Keratinocyte (primary cell): Measurements from ENCODE around the gene DHCR7. TPM values are rescaled to one million over a fixed set of nuclear protein-coding genes. Genes with fewer than 3 reads are reported as not detected.

Experiments
- DNase-seq: peaks from one replicate; pipeline ENCODE4 v3.0.0-alpha.2; 2011; ENCODE audit warnings: low read depth, missing footprints, low spot score
- FAIRE-seq: peaks from 2 replicates; lab custom pipeline; 2011; peaks lifted over from hg19 to GRCh38; lab: Jason Lieb, UNC
- H2AFZ ChIP-seq: 2 replicates; pipeline ENCODE4 v1.6.0; 2012; ENCODE audit warnings: low read length, control low read depth, inconsistent platforms; ENCODE audit not compliant: control insufficient read depth
- H3K27ac ChIP-seq: 2 replicates; pipeline ENCODE4 v1.5.1; 2011; ENCODE audit warnings: low read length; ENCODE audit not compliant: control insufficient read depth, insufficient read depth
- H3K27me3 ChIP-seq: 3 replicates; pipeline ENCODE4 v1.6.0; 2011; ENCODE audit warnings: low read length; ENCODE audit not compliant: control insufficient read depth, insufficient read depth; ENCODE audit errors: extremely low read depth
- H3K36me3 ChIP-seq, 2 experiments: 2 replicates in 1 of 2; 3 replicates in 1 of 2; pipeline ENCODE4 v1.5.1; 2011; ENCODE audit warnings: low read length in 2 of 2, mild to moderate bottlenecking in 1 of 2; ENCODE audit not compliant: control insufficient read depth in 2 of 2, insufficient read depth in 2 of 2; ENCODE audit errors: extremely low read depth in 1 of 2
- H3K4me1 ChIP-seq: 3 replicates; pipeline ENCODE4 v1.5.1; 2011; ENCODE audit warnings: low read length; ENCODE audit not compliant: control insufficient read depth, insufficient read depth; ENCODE audit errors: extremely low read depth
- H3K4me2 ChIP-seq: 3 replicates; pipeline ENCODE4 v1.6.0; 2011; ENCODE audit warnings: low read depth, low read length; ENCODE audit not compliant: control insufficient read depth, insufficient read depth; ENCODE audit errors: extremely low read depth
- H3K4me3 ChIP-seq, 3 experiments: fragments of 200-600 bp in 1 of 3; sonication (generic) in 1 of 3; 2 replicates in 2 of 3; 3 replicates in 1 of 3; pipeline ENCODE4 v1.5.1; 2011 to 2016; ENCODE audit warnings: low read length in 3 of 3, mild to moderate bottlenecking in 3 of 3, control low read depth in 2 of 3, inconsistent platforms in 1 of 3, low read depth in 1 of 3, mixed read lengths in 1 of 3, mixed run types in 1 of 3, moderate library complexity in 1 of 3; ENCODE audit not compliant: control insufficient read depth in 2 of 3, insufficient read depth in 2 of 3; ENCODE audit errors: extremely low read depth in 1 of 3
- H3K79me2 ChIP-seq: 2 replicates; pipeline ENCODE4 v1.6.0; 2012; ENCODE audit warnings: low read length; ENCODE audit not compliant: control insufficient read depth, insufficient read depth
- H3K9ac ChIP-seq: 3 replicates; pipeline ENCODE4 v1.6.0; 2011; ENCODE audit warnings: low read length; ENCODE audit not compliant: control insufficient read depth, insufficient read depth; ENCODE audit errors: extremely low read depth
- H3K9me1 ChIP-seq: 3 replicates; pipeline ENCODE4 v1.6.0; 2011; ENCODE audit warnings: low read length; ENCODE audit not compliant: control insufficient read depth, insufficient read depth; ENCODE audit errors: extremely low read depth
- H3K9me3 ChIP-seq: 2 replicates; pipeline ENCODE4 v1.5.1; 2012; ENCODE audit warnings: low read depth, low read length; ENCODE audit not compliant: control insufficient read depth
- H4K20me1 ChIP-seq: 3 replicates; pipeline ENCODE4 v1.6.0; 2011; ENCODE audit warnings: low read length; ENCODE audit not compliant: control insufficient read depth, insufficient read depth; ENCODE audit errors: extremely low read depth
- EZH2 ChIP-seq: IDR thresholded peaks from one replicate; pipeline ENCODE4 v1.6.1; 2012; ENCODE audit warnings: inconsistent platforms, mild to moderate bottlenecking, low read length, moderate library complexity
- dilution Hi-C: fragments of 300-500 bp; cut with MboI; formaldehyde crosslinking; loops from one replicate; pipeline ENCODE4 v1.7.0; 2020; ENCODE audit warnings: low sequenced_read_pairs; ENCODE audit not compliant: extremely low pct_ligation_motif_present
- polyA plus RNA-seq, 5 experiments: library from polyadenylated mRNA; depleted of rRNA in 3 of 5; stranded (reverse) in 3 of 5; stranded (forward) in 1 of 5; unstranded in 1 of 5; fragments of >200 nt; gene quantifications; 1 replicate in 1 of 5; 2 replicates in 3 of 5; 3 replicates in 1 of 5; pipeline versions ENCODE4 v1.2.1 to v1.2.3, GENCODE V29; 2011 to 2012; ENCODE audit warnings: missing spikeins in 2 of 5, low read depth in 1 of 5, low replicate concordance in 1 of 5
- TF ChIP-seq, protein P1 (sequence below), 3 experiments: IDR thresholded peaks in 1 of 3; conservative IDR thresholded peaks in 1 of 3; optimal IDR thresholded peaks in 1 of 3; 2 replicates in 2 of 3; 3 replicates in 1 of 3; pipeline versions ENCODE3 to v1.5.1; 2011; ENCODE audit warnings: low read length in 3 of 3, mild to moderate bottlenecking in 3 of 3, moderate library complexity in 2 of 3, control low read depth in 1 of 3, inconsistent platforms in 1 of 3; ENCODE audit not compliant: insufficient read depth in 2 of 3; ENCODE audit errors: extremely low read depth in 1 of 3

DHCR7 gene
- polyA plus RNA-seq, 1 donor (not counting 4 experiments of a cell fraction or from before 2014, with no cell fraction given), result 143 TPM

DNA sequence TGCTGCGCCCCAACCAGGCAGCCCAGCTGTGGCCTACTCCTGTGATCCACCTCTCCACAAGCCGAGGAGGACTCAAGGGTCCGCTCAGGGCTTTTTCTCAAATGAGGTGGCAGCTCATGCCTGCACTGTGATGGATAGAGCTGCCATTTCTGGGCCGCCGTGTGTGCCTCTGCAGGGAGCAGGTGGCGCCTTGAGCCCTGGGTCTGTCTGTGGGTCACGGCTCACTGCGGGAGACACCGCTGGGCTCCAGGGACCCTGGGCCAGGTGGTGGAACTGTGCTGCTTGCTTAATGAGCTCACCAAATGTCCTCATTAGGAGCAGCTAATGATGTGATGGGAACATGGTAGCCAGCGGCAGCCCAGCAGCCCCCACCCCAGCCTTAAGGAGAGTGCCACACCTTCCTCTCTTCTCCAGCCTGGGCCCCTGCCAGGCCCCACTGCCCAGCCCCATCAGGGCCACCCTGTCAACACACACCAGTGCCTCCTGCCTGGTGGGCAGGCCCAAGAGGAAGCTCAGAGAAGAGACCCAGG, 50.8 kb downstream of the DHCR7 start:
- Histone ChIP-seq H3K4me2 (no peak overlapping the region), H3K79me2 (no peaks in the 10 kb centered on the region), H4K20me1 (no peaks in the 10 kb centered on the region), H2AFZ (no peak overlapping the region), H3K9me1 (no peaks in the 10 kb centered on the region), H3K4me1 (no peaks in the 10 kb centered on the region), H3K27ac (no peak overlapping the region), H3K27me3 (peaks cover 13% of the 10 kb centered on the region), H3K9ac (no peak overlapping the region), H3K9me3 (no peaks in the 10 kb centered on the region), H3K36me3 (no peaks in the 10 kb centered on the region), H3K4me3 (no peak overlapping the region)
- TF ChIP-seq, protein P1, sequence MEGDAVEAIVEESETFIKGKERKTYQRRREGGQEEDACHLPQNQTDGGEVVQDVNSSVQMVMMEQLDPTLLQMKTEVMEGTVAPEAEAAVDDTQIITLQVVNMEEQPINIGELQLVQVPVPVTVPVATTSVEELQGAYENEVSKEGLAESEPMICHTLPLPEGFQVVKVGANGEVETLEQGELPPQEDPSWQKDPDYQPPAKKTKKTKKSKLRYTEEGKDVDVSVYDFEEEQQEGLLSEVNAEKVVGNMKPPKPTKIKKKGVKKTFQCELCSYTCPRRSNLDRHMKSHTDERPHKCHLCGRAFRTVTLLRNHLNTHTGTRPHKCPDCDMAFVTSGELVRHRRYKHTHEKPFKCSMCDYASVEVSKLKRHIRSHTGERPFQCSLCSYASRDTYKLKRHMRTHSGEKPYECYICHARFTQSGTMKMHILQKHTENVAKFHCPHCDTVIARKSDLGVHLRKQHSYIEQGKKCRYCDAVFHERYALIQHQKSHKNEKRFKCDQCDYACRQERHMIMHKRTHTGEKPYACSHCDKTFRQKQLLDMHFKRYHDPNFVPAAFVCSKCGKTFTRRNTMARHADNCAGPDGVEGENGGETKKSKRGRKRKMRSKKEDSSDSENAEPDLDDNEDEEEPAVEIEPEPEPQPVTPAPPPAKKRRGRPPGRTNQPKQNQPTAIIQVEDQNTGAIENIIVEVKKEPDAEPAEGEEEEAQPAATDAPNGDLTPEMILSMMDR (optimal IDR thresholded peaks at IDR 0.05 in 1 of 3, IDR thresholded peaks at IDR 0.05 in 1 of 3, conservative IDR thresholded peaks at IDR 0.05 in 1 of 3; ENCODE audit: extremely low read depth in 1 of 3, insufficient read depth in 2 of 3, low read length in 3 of 3), result no peak
- no peak for TF ChIP-seq EZH2
- FAIRE-seq (no peak), DNase-seq (no peak)
- dilution Hi-C loops, result no loop called here

DNA sequence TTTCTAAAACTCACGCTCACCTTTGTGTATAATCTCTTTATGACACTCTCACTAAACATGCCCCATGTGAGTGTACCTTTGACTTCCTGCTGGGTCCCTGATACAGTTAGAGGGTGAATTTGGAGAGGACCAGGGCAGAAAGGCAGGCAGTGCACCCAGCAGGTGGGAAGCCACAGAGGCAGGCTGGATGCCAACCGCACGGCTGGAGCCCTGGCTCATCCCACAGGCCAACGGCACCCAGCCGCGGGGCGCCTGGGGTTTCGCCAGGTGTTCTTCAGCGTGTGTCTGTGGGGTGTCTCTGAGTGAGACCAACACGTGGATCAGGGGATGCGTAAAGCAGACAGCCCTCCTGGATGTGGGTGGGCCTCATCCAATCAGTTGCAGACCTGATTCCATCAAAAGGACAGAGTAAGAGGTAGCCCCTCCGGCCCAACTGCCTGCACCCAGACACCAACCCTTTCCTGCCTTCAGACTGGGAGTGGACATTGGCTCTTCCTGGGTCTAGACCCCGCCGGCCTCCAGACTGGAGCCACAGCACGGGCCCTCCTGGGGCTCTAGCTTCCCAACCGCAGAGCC, 51.6 kb downstream of the DHCR7 start:
- FAIRE-seq, result no peak
- TF ChIP-seq, protein P1 (optimal IDR thresholded peaks at IDR 0.05 in 1 of 3, IDR thresholded peaks at IDR 0.05 in 1 of 3, conservative IDR thresholded peaks at IDR 0.05 in 1 of 3; ENCODE audit: extremely low read depth in 1 of 3, insufficient read depth in 2 of 3, low read length in 3 of 3), result no peak
- TF ChIP-seq EZH2, result no peak
- no peaks in the 10 kb centered on the region for H4K20me1 ChIP-seq
- peaks cover 20% of the 10 kb centered on the region for H3K27me3 ChIP-seq
- no peak for DNase-seq
- no peaks in the 10 kb centered on the region for H3K79me2 ChIP-seq
- dilution Hi-C loops, result no loop called here
- H3K27ac ChIP-seq, result no peak overlapping the region
- no peaks in the 10 kb centered on the region for H3K9me1 ChIP-seq
- H3K4me3 ChIP-seq, result no peak overlapping the region
- no peak overlapping the region for H3K9ac ChIP-seq
- H2AFZ ChIP-seq, result no peak overlapping the region
- no peaks in the 10 kb centered on the region for H3K4me1 ChIP-seq
- no peaks in the 10 kb centered on the region for H3K9me3 ChIP-seq
- no peak overlapping the region for H3K4me2 ChIP-seq
- no peaks in the 10 kb centered on the region for H3K36me3 ChIP-seq
